Hepatocyte (in vitro differentiated cells): ENCODE data around the gene RBM47. TPM values are rescaled to one million over a fixed set of nuclear protein-coding genes. Genes with fewer than 3 reads are reported as not detected.

ENCODE experiments used
- DNase-seq: peaks from one replicate; pipeline ENCODE4 v3.0.0-alpha.2; 2016; ENCODE audit warnings: low spot score
- H2AFZ ChIP-seq: fragments of 200-600 bp; sonication (generic); 2 replicates; pipeline ENCODE4 v1.6.0; 2016; ENCODE audit warnings: antibody characterized with exemption, mild to moderate bottlenecking
- H3K27ac ChIP-seq: fragments of 200-600 bp; sonication (generic); 2 replicates; pipeline ENCODE4 v1.5.1; 2016; ENCODE audit warnings: mild to moderate bottlenecking
- H3K27me3 ChIP-seq: fragments of 200-600 bp; sonication (generic); 2 replicates; pipeline ENCODE4 v1.6.1; 2016
- H3K36me3 ChIP-seq: fragments of 200-600 bp; sonication (generic); replicated peaks from 2 replicates; pipeline ENCODE4 v1.5.1; 2016; ENCODE audit warnings: low read depth; ENCODE audit not compliant: insufficient read depth
- H3K4me1 ChIP-seq: fragments of 200-600 bp; sonication (generic); 2 replicates; pipeline ENCODE4 v1.5.1; 2016; ENCODE audit warnings: mild to moderate bottlenecking, moderate library complexity; ENCODE audit not compliant: insufficient read depth
- H3K4me2 ChIP-seq: fragments of 200-600 bp; sonication (generic); 2 replicates; pipeline ENCODE4 v1.6.0; 2016
- H3K4me3 ChIP-seq: fragments of 200-600 bp; sonication (generic); 2 replicates; pipeline ENCODE4 v1.5.1; 2016; ENCODE audit warnings: mild to moderate bottlenecking
- H3K79me2 ChIP-seq: fragments of 200-600 bp; sonication (generic); 2 replicates; pipeline ENCODE4 v1.6.0; 2017; ENCODE audit warnings: mild to moderate bottlenecking
- H3K9me2 ChIP-seq: fragments of 200-600 bp; sonication (generic); replicated peaks from 2 replicates; pipeline ENCODE4 v1.6.0; 2017; ENCODE audit warnings: mild to moderate bottlenecking; ENCODE audit not compliant: insufficient read depth
- H3K9me3 ChIP-seq: fragments of 200-600 bp; sonication (generic); 2 replicates; pipeline ENCODE4 v1.5.1; 2016; ENCODE audit warnings: low read depth, mild to moderate bottlenecking
- H4K20me1 ChIP-seq: fragments of 200-600 bp; sonication (generic); 2 replicates; pipeline ENCODE4 v1.6.0; 2016; ENCODE audit warnings: mild to moderate bottlenecking; ENCODE audit not compliant: insufficient read depth, poor library complexity, severe bottlenecking
- EZH2 ChIP-seq: fragments of 200-600 bp; sonication (generic); IDR thresholded peaks from 2 replicates; pipeline ENCODE4 v1.6.1; 2016; ENCODE audit warnings: antibody characterized with exemption, mild to moderate bottlenecking, borderline replicate concordance
- EZH2phosphoT487 ChIP-seq: fragments of 200-600 bp; sonication (generic); IDR thresholded peaks from one replicate; pipeline ENCODE4 v1.6.1; 2018; ENCODE audit warnings: antibody characterized with exemption, mild to moderate bottlenecking, low read depth, moderate library complexity; ENCODE audit not compliant: unreplicated experiment, severe bottlenecking
- WGBS: methylation state at CpG from one replicate; pipeline ENCODE4 v1.1.6; 2016; ENCODE audit warnings: low lambda C conversion rate; ENCODE audit errors: missing lambda C conversion rate; 5-methylcytosine and 5-hydroxymethylcytosine counted together
- polyA plus RNA-seq: library from polyadenylated mRNA; unstranded; fragments of >200 nt; fragmentation: Nextera tagmentation; extraction: Ambion mirVana; gene quantifications from 2 replicates; pipeline ENCODE4 v1.2.1, GENCODE V29; 2016
- total RNA-seq: library from RNA; depleted of rRNA; stranded (reverse); fragments of >200 nt; gene quantifications from 2 replicates; pipeline ENCODE4 v1.2.3, GENCODE V29; 2014
- TF ChIP-seq, protein P1 (sequence below): fragments of 200-600 bp; sonication (generic); IDR thresholded peaks from 2 replicates; pipeline ENCODE4 v1.5.1; 2016; ENCODE audit warnings: antibody characterized with exemption, mild to moderate bottlenecking; ENCODE audit not compliant: poor library complexity

Gene RBM47
- total and polyA plus RNA-seq, 2 experiments from 2014 or later, result 49.8 to 137 TPM

DNA sequence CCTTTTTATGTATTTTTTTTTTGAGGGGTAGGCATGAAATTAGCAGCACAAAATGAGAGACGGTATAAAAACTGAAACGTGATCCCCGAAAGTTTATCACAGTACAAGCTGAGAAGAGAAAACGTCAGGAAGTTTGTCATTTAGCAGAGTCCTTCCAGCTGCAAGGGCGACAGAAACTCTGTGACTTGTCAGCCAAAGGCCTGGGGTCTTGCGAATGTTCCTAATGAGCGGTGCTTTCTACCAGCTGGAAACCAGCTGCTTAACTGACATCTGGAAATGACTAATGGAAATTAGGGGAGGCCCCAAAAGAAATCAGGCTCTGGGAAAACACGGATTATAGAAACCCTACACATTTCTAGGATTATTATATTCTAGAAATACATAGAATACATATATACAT is 228.0 kb downstream of the RBM47 start:
- Histone ChIP-seq H2AFZ (no peak overlapping the region), H3K9me2 (no peaks in the 10 kb centered on the region), H3K9me3 (no peaks in the 10 kb centered on the region), H3K4me3 (no peak overlapping the region), H3K4me1 (peaks cover 35% of the 10 kb centered on the region), H4K20me1 (no peaks in the 10 kb centered on the region), H3K36me3 (no peaks in the 10 kb centered on the region), H3K4me2 (no peak overlapping the region), H3K27me3 (no peaks in the 10 kb centered on the region), H3K79me2 (no peaks in the 10 kb centered on the region), H3K27ac (no peak overlapping the region)
- WGBS, result 51% methylated on average over 8 of the region's 8 CpGs
- no peak for DNase-seq
- TF ChIP-seq EZH2phosphoT487, result no peak
- TF ChIP-seq, protein P1, sequence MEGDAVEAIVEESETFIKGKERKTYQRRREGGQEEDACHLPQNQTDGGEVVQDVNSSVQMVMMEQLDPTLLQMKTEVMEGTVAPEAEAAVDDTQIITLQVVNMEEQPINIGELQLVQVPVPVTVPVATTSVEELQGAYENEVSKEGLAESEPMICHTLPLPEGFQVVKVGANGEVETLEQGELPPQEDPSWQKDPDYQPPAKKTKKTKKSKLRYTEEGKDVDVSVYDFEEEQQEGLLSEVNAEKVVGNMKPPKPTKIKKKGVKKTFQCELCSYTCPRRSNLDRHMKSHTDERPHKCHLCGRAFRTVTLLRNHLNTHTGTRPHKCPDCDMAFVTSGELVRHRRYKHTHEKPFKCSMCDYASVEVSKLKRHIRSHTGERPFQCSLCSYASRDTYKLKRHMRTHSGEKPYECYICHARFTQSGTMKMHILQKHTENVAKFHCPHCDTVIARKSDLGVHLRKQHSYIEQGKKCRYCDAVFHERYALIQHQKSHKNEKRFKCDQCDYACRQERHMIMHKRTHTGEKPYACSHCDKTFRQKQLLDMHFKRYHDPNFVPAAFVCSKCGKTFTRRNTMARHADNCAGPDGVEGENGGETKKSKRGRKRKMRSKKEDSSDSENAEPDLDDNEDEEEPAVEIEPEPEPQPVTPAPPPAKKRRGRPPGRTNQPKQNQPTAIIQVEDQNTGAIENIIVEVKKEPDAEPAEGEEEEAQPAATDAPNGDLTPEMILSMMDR, result no peak
- TF ChIP-seq EZH2, result no peak

DNA sequence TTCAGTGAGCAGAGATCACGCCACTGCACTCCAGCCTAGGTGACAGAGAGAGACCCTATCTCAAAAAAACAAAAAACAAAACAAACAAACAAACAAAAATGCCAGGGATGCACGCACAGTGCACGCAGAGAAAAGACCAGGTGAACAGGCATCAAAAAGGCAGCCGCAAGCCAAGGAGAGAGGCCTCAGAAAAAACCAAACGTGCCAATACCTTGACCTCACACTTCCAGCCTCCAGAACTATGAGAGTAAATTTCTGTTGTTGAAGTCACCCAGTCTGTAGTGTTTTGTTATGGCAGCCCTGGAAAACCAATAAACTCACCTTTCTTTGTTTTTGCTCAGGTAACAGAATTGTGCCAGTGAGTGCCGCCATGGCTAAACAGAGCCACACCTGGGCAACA is 228.6 kb downstream of the RBM47 start:
- no peaks in the 10 kb centered on the region for H3K79me2 ChIP-seq
- H4K20me1 ChIP-seq, result no peaks in the 10 kb centered on the region
- no peaks in the 10 kb centered on the region for H3K9me3 ChIP-seq
- H3K9me2 ChIP-seq, result no peaks in the 10 kb centered on the region
- WGBS, result 97% methylated on average over 6 of the region's 6 CpGs
- no peaks in the 10 kb centered on the region for H3K27me3 ChIP-seq
- no peaks in the 10 kb centered on the region for H3K36me3 ChIP-seq
- no peak for DNase-seq
- TF ChIP-seq EZH2, result no peak
- TF ChIP-seq, protein P1, result no peak
- no peak for TF ChIP-seq EZH2phosphoT487
- H3K4me3 ChIP-seq, result no peak overlapping the region
- H2AFZ ChIP-seq, result no peak overlapping the region
- no peak overlapping the region for H3K4me2 ChIP-seq
- H3K4me1 ChIP-seq, result peaks cover 39% of the 10 kb centered on the region
- no peak overlapping the region for H3K27ac ChIP-seq

DNA sequence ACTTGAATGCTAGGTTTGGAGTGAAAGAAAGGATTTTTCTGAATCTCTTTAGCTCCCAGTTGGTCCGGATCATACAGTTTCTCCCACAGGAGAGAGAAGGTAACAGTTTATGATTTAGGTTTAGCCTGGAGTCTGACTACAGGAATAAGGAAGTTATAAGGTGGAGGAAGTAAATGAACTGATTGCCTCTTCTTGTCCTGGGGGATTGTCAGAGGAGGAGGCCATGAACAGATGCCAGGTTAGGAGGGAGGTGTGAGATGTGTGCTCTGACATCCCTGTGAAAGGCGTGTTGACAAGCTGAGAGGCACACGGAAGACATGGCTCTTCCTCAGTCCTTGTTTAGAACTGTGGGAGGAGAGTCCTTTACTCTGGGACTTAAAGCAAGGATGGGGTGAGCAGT is 230.1 kb downstream of the RBM47 start:
- Histone ChIP-seq H3K79me2 (no peaks in the 10 kb centered on the region), H3K27me3 (no peaks in the 10 kb centered on the region), H3K36me3 (no peaks in the 10 kb centered on the region), H3K9me3 (no peaks in the 10 kb centered on the region), H3K4me3 (no peak overlapping the region), H3K4me2 (no peak overlapping the region), H3K9me2 (no peaks in the 10 kb centered on the region), H3K4me1 (peaks cover 29% of the 10 kb centered on the region), H4K20me1 (no peaks in the 10 kb centered on the region), H3K27ac (no peak overlapping the region), H2AFZ (no peak overlapping the region)
- DNase-seq, result no peak
- TF ChIP-seq, protein P1, result no peak
- no peak for TF ChIP-seq EZH2
- no peak for TF ChIP-seq EZH2phosphoT487
- 86% methylated on average over 3 of the region's 3 CpGs for WGBS
